ENCODE data around the gene GALNT10.

- TF ChIP-seq EP300 (IDR thresholded peaks at IDR 0.05) (no peak), CTCF (IDR thresholded peaks at IDR 0.05) (no peak), POLR2A (IDR thresholded peaks at IDR 0.05) (no peak), POLR2AphosphoS5 (IDR thresholded peaks at IDR 0.05) (no peak)
Observed at GRCh38 chr5:154385236-154385512, 194.6 kb downstream of the GALNT10 start.

Data from stomach (tissue), 4 donors.